CD8-positive, alpha-beta memory T cell (primary cell): ENCODE results near the gene CCDC88C. TPM values are rescaled to one million over a fixed set of nuclear protein-coding genes. Genes with fewer than 3 reads are reported as not detected.
A peak's percentile ranks its signal among the peaks of the same experiment; 100 is the strongest.

Experiments used
- CTCF ChIA-PET: fragments of 350-600 bp; sonication (Branson Sonifier 250); formaldehyde crosslinking; loops from one replicate; lab custom pipeline; 2021; ENCODE audit warnings: antibody characterized with exemption; lab: Charles Lee
- POLR2A ChIA-PET: fragments of 350-600 bp; sonication (Branson Sonifier 250); formaldehyde crosslinking; loops from one replicate; lab custom pipeline; 2021; ENCODE audit warnings: antibody characterized with exemption; lab: Charles Lee
- DNase-seq, 5 donors: peaks; one replicate each; pipeline versions ENCODE4 v3.0.0 to v3.0.0-alpha.2; 2020 to 2022; ENCODE audit warnings: mixed read lengths in 1 of 5
- H3K27ac ChIP-seq: one replicate; pipeline ENCODE4 v1.7.0; 2013; ENCODE audit warnings: low read depth, mild to moderate bottlenecking, low read length, moderate library complexity
- H3K27me3 ChIP-seq: 2 replicates; pipeline ENCODE4 v1.7.0; 2013; ENCODE audit warnings: low read length, mild to moderate bottlenecking; ENCODE audit not compliant: insufficient read depth, poor library complexity, severe bottlenecking
- H3K36me3 ChIP-seq: 2 replicates; pipeline ENCODE4 v1.7.0; 2013; ENCODE audit warnings: mild to moderate bottlenecking, low read length, moderate library complexity; ENCODE audit not compliant: insufficient read depth
- H3K4me1 ChIP-seq: 2 replicates; pipeline ENCODE4 v1.7.0; 2013; ENCODE audit warnings: mild to moderate bottlenecking, low read length, moderate library complexity; ENCODE audit not compliant: insufficient read depth
- H3K4me3 ChIP-seq: 2 replicates; pipeline ENCODE4 v1.7.0; 2013; ENCODE audit warnings: mild to moderate bottlenecking, low read length
- H3K9me3 ChIP-seq: 2 replicates; pipeline ENCODE4 v1.7.0; 2013; ENCODE audit warnings: mild to moderate bottlenecking, low read length
- H3K27ac Mint-ChIP-seq, 8 donors: one replicate each; pipeline ENCODE4 v1.8.0; 2020 to 2021; ENCODE audit warnings: mixed read lengths in 8 of 8, mild to moderate bottlenecking in 6 of 8, inconsistent platforms in 3 of 8, moderate library complexity in 3 of 8
- H3K27me3 Mint-ChIP-seq, 2 donors: one replicate each; pipeline ENCODE4 v1.8.0; 2020 to 2021; ENCODE audit warnings: mixed read lengths in 2 of 2, mild to moderate bottlenecking in 1 of 2, moderate library complexity in 1 of 2
- H3K36me3 Mint-ChIP-seq, 3 donors: one replicate each; pipeline ENCODE4 v1.8.0; 2020 to 2021; ENCODE audit warnings: mixed read lengths in 3 of 3, inconsistent platforms in 1 of 3, mild to moderate bottlenecking in 1 of 3
- H3K4me1 Mint-ChIP-seq, 3 donors: one replicate each; pipeline ENCODE4 v1.8.0; 2020 to 2021; ENCODE audit warnings: mixed read lengths in 3 of 3, inconsistent platforms in 1 of 3, mild to moderate bottlenecking in 1 of 3
- H3K4me3 Mint-ChIP-seq, 7 donors: one replicate each; pipeline ENCODE4 v1.8.0; 2020 to 2021; ENCODE audit warnings: mixed read lengths in 7 of 7, mild to moderate bottlenecking in 6 of 7, moderate library complexity in 4 of 7, inconsistent platforms in 2 of 7
- H3K9me3 Mint-ChIP-seq, 5 donors: one replicate each; pipeline ENCODE4 v1.8.0; 2020 to 2022; ENCODE audit warnings: mixed read lengths in 5 of 5, mild to moderate bottlenecking in 3 of 5, moderate library complexity in 2 of 5, inconsistent platforms in 1 of 5
- polyA plus RNA-seq: library from polyadenylated mRNA; unstranded; fragments of 300-500 nt; fragmentation: Illumina TruSeq; gene quantifications from one replicate; pipeline ENCODE4 v1.2.3, GENCODE V29; 2021
- total RNA-seq, 2 experiments: library from RNA; stranded (reverse); gene quantifications; one replicate each; pipeline ENCODE4 v1.2.3, GENCODE V29; 2021

Gene CCDC88C
- total and polyA plus RNA-seq, 3 experiments from 2014 or later: 42.3 to 74.1 (median 71.7) TPM

DNA sequence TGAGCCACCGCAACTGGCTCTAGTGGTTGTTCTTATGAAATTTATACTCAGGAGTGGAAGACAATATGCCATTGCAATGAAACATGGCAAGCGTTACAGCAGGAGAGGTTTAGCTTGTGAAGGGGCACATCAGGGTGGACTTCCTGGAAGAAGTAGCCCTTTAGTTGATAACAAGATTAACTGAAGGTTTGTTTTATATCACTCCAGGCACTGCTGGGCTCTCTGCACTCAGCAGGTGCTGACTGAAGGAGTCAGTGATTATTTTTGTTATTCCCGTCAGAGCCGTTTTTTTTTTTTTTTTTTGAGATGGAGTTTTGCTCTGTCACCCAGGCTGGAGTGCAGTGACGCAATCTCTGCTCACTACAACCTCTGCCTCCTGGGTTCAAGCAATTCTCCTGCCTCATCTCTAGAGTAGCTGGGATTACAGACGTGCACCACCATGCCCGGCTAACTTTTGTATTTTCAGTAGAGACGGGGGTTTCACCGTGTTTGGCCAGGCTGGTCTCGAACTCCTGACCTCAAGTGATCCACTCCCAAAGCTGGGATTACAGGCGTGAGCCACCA, 155.6 kb downstream of the CCDC88C start:
- POLR2A ChIA-PET: interaction anchor here (1.2 to 3.2 kb wide), 2 partner anchors 11 to 34 kb away, joined by 3 to 14 read pairs; no protein-coding TSS in a partner anchor
- peaks cover 49 to 69% (median 68%) of the 10 kb centered on the region in 3 donors for H3K4me1 Mint-ChIP-seq
- Histone ChIP-seq H3K27ac (no peak overlapping the region), H3K27me3 (no peaks in the 10 kb centered on the region), H3K9me3 (no peaks in the 10 kb centered on the region), H3K36me3 (no peaks in the 10 kb centered on the region), H3K4me1 (peaks cover 35% of the 10 kb centered on the region), H3K4me3 (no peak overlapping the region)
- peak overlapping the region in 2 of 7 donors; percentile 9 to 63 for H3K4me3 Mint-ChIP-seq
- H3K36me3 Mint-ChIP-seq: peaks cover 0 to 1% (median 0%) of the 10 kb centered on the region in 3 donors
- peaks cover 0 to 4% of the 10 kb centered on the region in 2 donors for H3K27me3 Mint-ChIP-seq
- no peak for DNase-seq
- CTCF ChIA-PET: interaction anchor here (1.0 to 1.7 kb wide), 2 partner anchors 10 to 89 kb away, joined by 4 to 5 read pairs; no protein-coding TSS in a partner anchor
- H3K9me3 Mint-ChIP-seq: no peaks in the 10 kb centered on the region
- H3K27ac Mint-ChIP-seq: peak overlapping the region in 6 of 8 donors; percentile 47 to 91 (median 70)

- no peak overlapping the region for H3K27ac ChIP-seq
- CTCF ChIA-PET: interaction anchor here (0.7 to 1.7 kb wide), 4 partner anchors 9 to 88 kb away, joined by 3 to 5 read pairs (median 4); partner anchors contain the start of gene GPR68
- H3K27me3 ChIP-seq: no peaks in the 10 kb centered on the region
- H3K36me3 ChIP-seq: no peaks in the 10 kb centered on the region
- H3K36me3 Mint-ChIP-seq: peaks cover 0 to 1% (median 0%) of the 10 kb centered on the region in 3 donors
- no peaks in the 10 kb centered on the region for H3K9me3 Mint-ChIP-seq
- H3K27ac Mint-ChIP-seq: peak overlapping the region in 6 of 8 donors; percentile 65 to 91 (median 79)
- H3K9me3 ChIP-seq: no peaks in the 10 kb centered on the region
- H3K4me1 ChIP-seq: peaks cover 35% of the 10 kb centered on the region
- H3K4me3 ChIP-seq: no peak overlapping the region
- H3K4me3 Mint-ChIP-seq: peak overlapping the region in 5 of 7 donors; percentile 32 to 68 (median 52)
- POLR2A ChIA-PET: interaction anchor here (0.5 to 3.8 kb wide), 5 partner anchors 10 to 208 kb away, joined by 3 to 20 read pairs (median 4); partner anchors contain the start of gene GPR68
- DNase-seq: peak in 3 of 5 donors; percentile 27 to 72 (median 68)
- peaks cover 50 to 76% (median 74%) of the 10 kb centered on the region in 3 donors for H3K4me1 Mint-ChIP-seq
- H3K27me3 Mint-ChIP-seq: peaks cover 0 to 4% of the 10 kb centered on the region in 2 donors
Measured at GRCh38 chr14:91261115-91261514, 156.5 kb downstream of the CCDC88C start.

DNA sequence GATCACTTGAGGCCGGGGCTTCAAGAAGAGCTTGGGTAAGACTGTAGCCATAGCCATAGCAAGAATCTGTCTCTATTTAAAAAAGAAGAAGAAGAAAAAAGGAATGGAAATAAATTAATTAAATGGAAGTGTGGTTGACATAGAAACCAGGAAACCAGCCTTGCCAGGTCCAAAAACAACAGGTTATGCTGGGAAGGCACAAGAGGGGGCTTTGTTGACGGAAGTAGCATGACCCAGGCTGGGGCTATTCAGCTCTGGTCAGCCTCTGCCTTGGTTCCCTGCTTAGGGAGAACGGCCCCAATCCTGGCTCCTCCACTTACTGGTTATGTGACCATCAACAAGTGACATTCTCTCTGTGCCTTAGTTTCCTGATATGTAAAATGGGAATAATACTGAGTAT, 158.7 kb downstream of the CCDC88C start:
- DNase-seq: no peak
- peak overlapping the region in 2 of 8 donors; percentile 28 to 97 for H3K27ac Mint-ChIP-seq

DNA sequence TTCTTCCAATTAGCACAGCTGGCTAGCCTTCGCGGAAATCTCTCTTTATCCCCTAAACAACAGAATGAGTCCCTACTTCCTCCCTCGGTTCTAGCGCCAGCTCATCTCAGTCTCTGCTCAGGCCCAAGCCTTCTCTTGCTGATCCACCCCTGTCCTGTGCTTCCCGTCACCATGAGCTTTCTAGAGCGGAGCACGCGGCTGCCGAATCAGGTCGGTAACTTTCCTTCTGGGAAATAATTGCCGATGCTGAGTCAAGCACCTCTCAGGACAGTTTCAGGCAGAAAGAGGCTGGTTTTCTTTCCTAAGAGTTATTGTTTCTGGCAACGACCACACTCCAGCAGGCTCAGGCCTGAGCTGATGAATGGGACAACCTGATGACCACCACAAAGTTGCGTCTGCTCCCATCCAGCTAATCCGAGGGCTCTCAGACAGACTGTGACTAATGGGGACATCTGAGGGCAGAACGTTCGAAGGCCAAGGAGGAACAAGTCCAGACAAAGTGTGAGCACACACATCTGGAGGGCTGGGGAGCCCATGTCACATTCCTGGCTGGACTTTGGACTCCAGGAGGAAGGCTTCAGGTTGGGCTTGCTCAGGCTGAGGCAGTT, 159.5 kb downstream of the CCDC88C start:
- Histone ChIP-seq H3K27me3 (no peaks in the 10 kb centered on the region), H3K4me1 (peaks cover 32% of the 10 kb centered on the region), H3K4me3 (no peak overlapping the region), H3K27ac (no peak overlapping the region), H3K9me3 (no peaks in the 10 kb centered on the region), H3K36me3 (no peaks in the 10 kb centered on the region)
- no peak for DNase-seq
- peaks cover 51 to 74% (median 71%) of the 10 kb centered on the region in 3 donors for H3K4me1 Mint-ChIP-seq
- H3K27ac Mint-ChIP-seq: peak overlapping the region in 4 of 8 donors; percentile 5 to 97 (median 78)
- CTCF ChIA-PET: interaction anchor here (1.4 kb wide), 1 partner anchor 29 kb away, joined by 3 read pairs; no protein-coding TSS in a partner anchor
- H3K27me3 Mint-ChIP-seq: peaks cover 0 to 4% of the 10 kb centered on the region in 2 donors
- POLR2A ChIA-PET: interaction anchor here (1.9 to 3.8 kb wide), 2 partner anchors 9 to 13 kb away, joined by 5 to 20 read pairs; partner anchors contain the start of gene GPR68
- no peaks in the 10 kb centered on the region for H3K9me3 Mint-ChIP-seq
- peaks cover 0 to 1% (median 0%) of the 10 kb centered on the region in 3 donors for H3K36me3 Mint-ChIP-seq
- peak overlapping the region in 1 of 7 donors; percentile 32 for H3K4me3 Mint-ChIP-seq

More for the DNA sequence above, 158.7 kb downstream of the CCDC88C start:
- Mint-ChIP-seq H3K9me3 (no peaks in the 10 kb centered on the region), H3K4me1 (peaks cover 56 to 80% (median 76%) of the 10 kb centered on the region in 3 donors), H3K36me3 (peaks cover 0 to 1% (median 0%) of the 10 kb centered on the region in 3 donors), H3K27me3 (peaks cover 0 to 4% of the 10 kb centered on the region in 2 donors), H3K4me3 (no peak overlapping the region)
- Histone ChIP-seq H3K4me1 (peaks cover 34% of the 10 kb centered on the region), H3K27me3 (no peaks in the 10 kb centered on the region), H3K4me3 (no peak overlapping the region), H3K36me3 (no peaks in the 10 kb centered on the region), H3K27ac (no peak overlapping the region), H3K9me3 (no peaks in the 10 kb centered on the region)
- ChIA-PET CTCF (interaction anchor here (1.4 kb wide), 1 partner anchor 30 kb away, joined by 3 read pairs; no protein-coding TSS in a partner anchor), POLR2A (interaction anchor here (1.9 to 3.8 kb wide), 2 partner anchors 9 to 14 kb away, joined by 5 to 20 read pairs; partner anchors contain the start of gene GPR68)

- H3K27ac Mint-ChIP-seq: peak overlapping the region in 4 of 8 donors; percentile 63 to 97 (median 78)
- H3K27me3 Mint-ChIP-seq: peaks cover 0 to 4% of the 10 kb centered on the region in 2 donors
- no peak overlapping the region for H3K27ac ChIP-seq
- no peak overlapping the region for H3K4me3 ChIP-seq
- no peaks in the 10 kb centered on the region for H3K9me3 ChIP-seq
- peaks cover 0 to 1% (median 0%) of the 10 kb centered on the region in 3 donors for H3K36me3 Mint-ChIP-seq
- H3K36me3 ChIP-seq: no peaks in the 10 kb centered on the region
- ChIA-PET CTCF (no interaction called here), POLR2A (interaction anchor here (1.9 to 3.8 kb wide), 2 partner anchors 8 to 13 kb away, joined by 5 to 20 read pairs; partner anchors contain the start of gene GPR68)
- H3K9me3 Mint-ChIP-seq: no peaks in the 10 kb centered on the region
- H3K4me3 Mint-ChIP-seq: peak overlapping the region in 2 of 7 donors; percentile 15 to 54
- peaks cover 53 to 72% (median 71%) of the 10 kb centered on the region in 3 donors for H3K4me1 Mint-ChIP-seq
- no peak for DNase-seq
- H3K4me1 ChIP-seq: peaks cover 38% of the 10 kb centered on the region
- no peaks in the 10 kb centered on the region for H3K27me3 ChIP-seq
Measured at GRCh38 chr14:91257328-91258010, 160.2 kb downstream of the CCDC88C start.

GRCh38 chr14:91256661-91257060, 161.0 kb downstream of the CCDC88C start:
- CTCF ChIA-PET: interaction anchor here (1.0 to 1.5 kb wide), 3 partner anchors 12 to 80 kb away, joined by 3 to 8 read pairs (median 3); partner anchors contain the start of gene GPR68
- H3K27ac ChIP-seq: no peak overlapping the region
- DNase-seq: no peak
- peaks cover 0 to 4% (median 0%) of the 10 kb centered on the region in 3 donors for H3K36me3 Mint-ChIP-seq
- no peaks in the 10 kb centered on the region for H3K36me3 ChIP-seq
- POLR2A ChIA-PET: interaction anchor here (3.3 kb wide), 1 partner anchor 13 kb away, joined by 16 read pairs; the partner anchor contains the start of gene GPR68
- peaks cover 57 to 74% (median 73%) of the 10 kb centered on the region in 3 donors for H3K4me1 Mint-ChIP-seq
- no peaks in the 10 kb centered on the region for H3K9me3 ChIP-seq
- peak overlapping the region in 1 of 7 donors; percentile 24 for H3K4me3 Mint-ChIP-seq
- no peaks in the 10 kb centered on the region for H3K27me3 ChIP-seq
- H3K27me3 Mint-ChIP-seq: peaks cover 0 to 5% of the 10 kb centered on the region in 2 donors
- H3K9me3 Mint-ChIP-seq: no peaks in the 10 kb centered on the region
- no peak overlapping the region for H3K4me3 ChIP-seq
- peaks cover 47% of the 10 kb centered on the region for H3K4me1 ChIP-seq
- H3K27ac Mint-ChIP-seq: peak overlapping the region in 4 of 8 donors; percentile 6 to 97 (median 43)
